HS-5 (cell line): ENCODE data around the gene ZNF207.
"Not testable (repeated sequence)": the region's sequence is repeated elsewhere in the genome, so short reads cannot be mapped to it uniquely, and the experiment has no call there.

ENCODE experiments used
- DNase-seq: peaks from one replicate; pipeline ENCODE4 v3.0.0-alpha.2; 2012; ENCODE audit warnings: low read depth

The ZNF207 gene

DNA sequence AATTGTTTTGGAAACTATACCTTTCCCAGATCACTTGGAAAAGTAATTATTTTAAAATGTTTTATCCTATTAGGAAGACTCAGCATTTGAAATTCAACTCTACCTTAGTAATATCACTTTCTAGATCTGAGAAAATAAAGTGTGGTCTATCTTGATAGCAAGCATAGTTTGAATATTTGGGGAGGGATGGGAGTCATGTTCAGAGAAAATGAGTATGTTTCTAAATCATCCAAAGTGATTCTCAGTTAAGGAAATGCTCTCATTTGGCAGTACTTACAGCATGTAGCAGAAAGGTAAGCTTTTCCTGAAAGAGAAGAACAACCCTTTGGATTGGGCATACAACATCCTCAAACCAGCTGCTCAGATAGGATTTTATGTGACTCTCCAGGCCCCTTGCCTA is 14.9 kb upstream of the ZNF207 start:
- DNase-seq, result no peak

DNA sequence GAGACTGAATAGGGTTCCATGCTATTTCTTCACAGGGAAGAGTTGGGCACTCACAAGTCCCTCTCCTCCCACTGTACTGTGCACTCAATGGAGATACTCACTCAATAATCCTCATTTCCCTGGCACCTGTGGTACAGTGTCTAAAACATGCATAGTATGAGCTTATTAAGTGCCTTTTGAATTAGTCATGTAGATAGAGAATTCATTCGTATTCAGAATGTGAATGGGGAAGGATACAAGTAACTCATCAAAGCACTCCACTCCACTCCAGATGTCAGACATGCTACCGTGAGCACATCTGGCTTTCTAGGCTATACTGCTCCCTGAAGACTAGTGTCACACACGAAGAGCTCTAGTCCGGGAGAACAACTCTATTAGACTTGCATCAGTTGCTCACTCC is 14.3 kb upstream of the ZNF207 start:
- DNase-seq, result peak; percentile 58

GRCh38 chr17:32341141-32341856 is 8.7 kb upstream of the ZNF207 start:
- DNase-seq, result no peak

DNA sequence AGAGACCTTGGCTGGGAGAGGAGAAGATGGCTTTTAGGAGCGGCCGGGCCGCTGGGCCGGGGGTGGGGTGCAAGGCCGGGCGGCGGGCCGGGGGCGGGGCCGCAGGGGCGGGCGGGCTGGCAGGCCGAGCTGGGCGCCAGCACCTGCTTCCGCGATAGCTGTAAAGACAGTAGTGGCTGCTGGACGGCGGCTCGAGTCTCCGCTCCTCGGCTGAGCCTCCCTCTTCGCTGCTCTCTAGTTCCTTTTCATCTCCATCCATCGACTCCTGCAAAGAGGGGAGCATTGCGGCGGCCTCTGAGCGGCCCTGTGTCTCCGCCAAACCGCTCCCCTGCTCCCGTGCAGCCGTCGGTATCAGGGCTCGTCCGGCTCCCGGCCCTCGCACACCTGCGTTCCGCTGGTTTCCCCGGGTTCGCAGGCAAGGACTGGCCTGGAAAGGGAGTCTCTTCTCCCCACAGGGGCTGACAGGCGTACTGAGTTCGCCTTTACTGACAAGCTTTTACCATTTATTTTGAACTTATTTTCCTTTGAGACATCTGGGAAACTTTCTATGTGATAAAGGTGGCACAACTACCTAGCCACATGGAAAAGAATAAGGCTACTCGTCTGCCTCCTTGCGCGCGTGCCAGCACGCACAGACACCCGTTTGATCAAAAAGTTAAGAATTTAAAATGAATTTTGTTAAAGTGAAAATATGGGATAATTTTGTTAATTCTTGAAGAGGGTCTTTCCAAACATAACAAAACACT is 7.9 kb upstream of the ZNF207 start, which contains the start of gene C17orf75:
Gene C17orf75, minus strand, starts transcription at position 317 of the 746 bp plus-strand sequence. Its CDS starts 34 bp downstream, at position 283.
- DNase-seq, result no peak

DNA sequence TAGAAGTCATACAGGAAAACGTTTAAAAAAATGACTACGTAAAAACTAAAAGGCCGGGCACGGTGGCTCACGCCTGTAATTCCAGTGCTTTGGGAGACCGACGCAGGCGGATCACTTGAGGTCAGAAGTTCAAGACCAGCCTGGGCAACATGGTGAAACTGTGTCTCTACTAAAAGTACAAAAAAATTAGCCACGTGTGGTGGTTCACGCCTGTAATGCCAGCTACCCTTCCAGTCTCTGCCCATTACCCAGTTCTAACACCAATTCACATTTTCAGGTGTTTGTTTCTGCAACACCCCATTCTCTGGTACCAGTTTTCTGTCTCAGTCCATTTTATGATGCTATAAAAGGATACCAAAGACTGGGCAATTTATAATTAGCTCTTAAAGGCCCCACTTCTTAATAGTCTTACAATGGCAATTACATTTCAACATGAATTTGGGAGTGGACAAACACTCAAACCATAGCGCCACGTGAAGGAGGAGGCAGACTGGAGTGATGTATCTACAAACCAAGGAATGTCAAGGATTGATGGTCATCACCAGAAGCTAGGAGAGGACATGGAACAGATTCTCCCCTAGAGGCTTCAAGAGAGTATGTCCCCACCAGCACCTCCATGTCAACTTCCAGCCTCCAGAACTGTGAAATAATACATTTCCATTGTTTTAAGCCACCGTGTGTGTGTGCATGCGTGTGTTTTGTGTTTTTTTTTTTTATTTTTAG is 7.2 kb upstream of the ZNF207 start:
- DNase-seq, result no peak

DNA sequence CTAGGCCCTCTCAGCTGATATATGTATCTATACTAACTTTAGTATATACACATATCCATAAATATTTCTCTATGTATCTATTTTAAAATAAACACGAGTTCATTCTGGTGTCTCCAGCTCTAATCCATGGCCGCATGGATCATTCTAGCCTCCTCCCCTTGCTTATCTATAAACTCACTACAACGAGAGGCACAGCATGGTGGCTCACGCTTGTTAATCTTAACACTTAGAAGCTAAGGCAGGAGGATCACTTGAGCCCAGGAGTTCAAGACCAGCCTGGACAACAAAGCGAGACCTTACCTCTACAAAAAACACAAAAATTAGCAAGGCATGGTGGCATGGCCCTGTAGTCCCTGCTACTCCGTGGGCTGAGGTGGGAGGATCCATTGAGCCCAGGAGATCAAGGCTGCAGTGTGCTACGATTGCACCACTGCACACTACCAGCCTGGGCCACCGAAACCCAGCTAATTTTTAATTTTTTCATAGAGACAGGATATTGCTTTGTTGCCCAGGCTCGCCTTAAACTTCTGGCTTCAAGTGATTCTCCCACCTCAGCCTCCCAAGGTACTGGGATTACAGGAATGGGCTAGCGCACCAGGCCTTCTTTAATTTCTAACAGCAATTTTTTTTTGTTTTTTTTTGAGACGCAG is 3.9 kb upstream of the ZNF207 start:
- DNase-seq, result no peak

DNA sequence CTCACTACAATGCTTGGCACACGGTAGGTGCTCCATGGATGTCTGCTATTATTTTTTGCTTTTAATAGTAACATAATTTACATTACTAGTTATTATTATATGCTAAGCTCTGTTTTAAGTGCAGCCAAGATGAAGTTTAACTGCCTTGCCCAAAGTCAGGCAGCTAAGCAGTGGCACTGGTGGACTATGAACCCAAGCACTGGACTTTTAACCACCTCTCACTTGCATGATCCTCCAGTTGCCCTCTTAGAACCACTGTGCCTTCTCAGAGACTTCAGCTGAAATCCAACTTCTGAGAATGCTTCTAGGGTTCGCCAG is 1.5 kb upstream of the ZNF207 start:
- no peak for DNase-seq

GRCh38 chr17:32349503-32349853 is 479 bp upstream of the ZNF207 start:
- no peak for DNase-seq

DNA sequence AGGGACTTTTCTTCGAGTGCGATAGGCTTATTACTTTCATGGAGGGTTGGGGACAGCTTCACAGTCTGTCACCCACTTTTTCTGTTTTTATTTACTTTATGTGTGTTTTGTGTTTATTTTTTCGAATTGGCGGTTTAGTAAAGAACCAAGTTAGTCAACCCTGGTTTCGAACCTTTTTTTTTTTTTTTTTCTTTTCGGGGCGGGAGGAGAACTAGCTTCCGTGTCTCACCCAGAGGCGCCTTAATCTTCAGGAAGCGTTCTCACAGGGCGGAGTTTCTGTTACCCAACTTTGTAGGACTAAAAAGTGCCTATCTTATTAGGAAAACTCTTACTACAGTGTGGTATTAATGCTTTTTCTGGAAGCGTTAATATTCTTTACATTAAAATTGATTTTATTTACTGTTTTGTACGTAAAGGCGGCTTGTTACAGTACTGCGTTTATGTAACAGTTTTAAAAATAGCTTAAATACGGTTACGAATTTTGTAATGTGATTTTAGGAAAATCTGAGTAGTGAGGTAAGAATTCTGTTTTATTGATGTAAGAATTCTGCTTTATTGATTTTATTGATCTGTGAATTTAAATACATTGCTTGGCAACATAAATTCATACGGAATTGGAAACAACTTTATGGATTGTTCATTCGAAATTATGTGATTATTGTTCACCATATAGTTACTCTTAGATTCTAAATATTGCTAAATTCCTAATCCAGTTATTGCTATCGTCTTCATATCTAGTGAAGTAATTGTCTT is 885 bp downstream of the ZNF207 start:
- no peak for DNase-seq

DNA sequence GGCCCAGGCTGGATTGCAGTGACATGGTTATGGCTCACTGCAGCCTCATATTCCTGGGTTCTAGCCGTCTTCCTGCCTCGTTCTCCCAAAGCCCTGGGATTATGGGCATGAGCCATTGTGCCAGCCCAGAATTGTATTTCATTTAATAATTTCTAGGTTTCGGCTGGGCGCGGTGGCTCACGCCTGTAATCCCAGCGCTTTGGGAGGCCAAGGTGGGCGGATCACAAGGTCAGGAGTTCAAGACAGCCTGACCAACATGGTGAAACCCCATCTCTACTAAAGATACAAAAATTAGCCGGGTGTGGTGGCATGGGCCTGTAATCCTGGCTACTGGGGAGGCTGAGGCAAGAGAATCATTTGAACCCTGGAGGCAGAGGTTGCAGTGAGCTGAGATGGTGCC is 2.8 kb downstream of the ZNF207 start:
- DNase-seq, result not testable (repeated sequence)

DNA sequence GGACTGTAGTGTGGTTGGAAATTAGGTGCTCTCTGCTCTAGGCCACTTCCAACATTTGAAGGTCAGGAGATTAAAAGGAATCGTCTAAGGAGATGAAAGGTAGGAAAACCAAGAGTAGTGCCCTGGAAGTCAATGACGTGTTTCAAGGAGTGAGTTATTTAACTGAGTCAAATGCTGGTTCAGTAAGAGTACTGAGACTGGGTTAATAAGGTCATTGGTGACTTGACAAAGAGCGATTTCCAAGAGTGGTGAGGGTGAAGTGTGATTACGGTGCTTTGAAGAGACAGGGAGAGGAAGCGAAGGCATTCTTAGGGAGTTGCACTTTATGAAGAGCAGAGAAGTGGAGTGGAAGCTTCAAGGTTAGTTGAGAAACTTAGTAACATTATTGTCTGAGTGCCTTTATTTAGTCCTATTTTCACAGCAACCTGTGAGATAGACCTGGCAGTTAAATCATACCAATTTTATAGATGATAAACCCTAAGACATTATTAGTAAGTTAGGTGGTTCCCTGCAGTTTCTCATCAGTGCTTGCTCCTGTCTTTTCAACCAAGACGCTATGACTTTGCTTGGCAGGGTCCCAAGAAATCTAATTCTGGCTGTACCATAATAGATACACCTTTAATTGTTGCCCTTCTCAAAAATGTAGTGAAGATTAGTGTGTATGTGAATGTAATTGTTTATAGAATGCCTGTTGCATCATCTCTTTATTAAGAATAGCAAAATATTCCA is 5.9 kb downstream of the ZNF207 start:
- DNase-seq, result no peak

DNA sequence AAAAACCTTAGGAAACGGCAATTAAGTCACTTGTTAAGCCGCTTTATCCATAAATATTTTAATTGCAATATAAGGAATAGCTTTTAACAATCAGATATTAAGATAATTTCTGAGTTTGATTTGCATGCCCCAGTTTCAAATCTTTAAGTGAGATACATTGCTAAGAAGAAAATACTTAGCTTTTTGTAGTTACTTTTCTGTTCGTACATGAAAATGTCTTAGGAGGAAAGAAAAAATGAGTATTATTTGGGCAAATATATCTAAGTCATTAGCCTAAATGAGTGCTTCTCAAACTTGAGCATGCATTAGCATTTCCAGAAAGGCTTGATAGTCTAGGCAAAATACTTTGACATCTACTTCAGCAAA is 6.4 kb downstream of the ZNF207 start:
- no peak for DNase-seq

DNA sequence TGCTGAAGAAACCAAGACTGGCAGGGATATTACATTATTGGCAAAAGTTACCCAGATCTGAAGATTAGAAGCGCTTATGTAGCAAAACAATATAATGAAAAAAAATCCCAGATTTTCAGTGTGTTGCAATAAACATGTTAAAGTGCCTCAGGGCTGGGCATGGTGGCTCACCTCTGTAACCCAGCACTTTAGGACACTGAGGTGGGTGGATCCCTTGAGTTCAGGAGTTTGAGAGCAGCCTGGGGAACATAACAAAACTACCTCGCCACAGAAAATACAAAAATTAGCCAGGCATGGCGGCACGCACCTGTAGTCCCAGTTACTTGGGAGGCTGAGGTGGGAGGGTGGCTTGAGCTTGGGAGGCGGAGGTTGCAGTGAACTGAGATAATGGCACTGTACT is 6.8 kb downstream of the ZNF207 start:
- no peak for DNase-seq

DNA sequence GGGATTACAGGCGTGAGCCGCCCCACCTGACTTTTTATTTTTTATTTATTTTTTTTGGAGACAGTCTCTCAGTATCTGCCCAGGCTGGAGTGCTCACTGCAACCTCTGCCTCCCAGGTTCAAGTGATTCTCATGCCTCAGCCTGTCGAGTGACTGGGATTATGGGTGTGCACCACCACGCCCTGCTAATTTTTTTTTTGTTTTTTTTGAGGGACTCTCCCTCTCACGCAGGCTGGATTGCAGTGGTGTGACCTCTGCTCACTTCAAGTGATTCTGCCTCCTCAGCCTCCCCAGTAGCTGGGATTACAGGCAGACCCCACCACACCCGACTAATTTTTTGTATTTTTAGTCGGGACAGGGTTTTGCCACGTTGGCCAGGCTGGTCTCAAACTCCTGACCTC is 7.7 kb downstream of the ZNF207 start:
- no peak for DNase-seq

DNA sequence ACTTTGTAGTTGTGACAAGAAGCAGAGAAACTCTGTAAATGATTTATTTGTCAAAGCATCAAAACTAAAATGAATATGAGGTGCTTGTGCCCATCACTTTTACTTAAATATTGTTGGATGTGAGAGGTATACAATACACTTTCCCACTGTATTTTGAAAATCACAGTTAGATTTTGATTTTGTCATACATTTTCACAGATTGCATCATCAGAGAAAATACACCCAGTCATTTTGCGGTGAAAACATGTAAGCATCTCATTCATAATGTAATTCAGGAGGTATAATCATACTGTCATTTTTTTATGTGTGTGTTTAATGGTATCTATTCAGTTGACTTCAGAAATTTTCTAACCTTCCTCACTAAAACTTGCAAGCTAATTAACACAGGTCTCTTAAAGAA is 11.3 kb downstream of the ZNF207 start:
- no peak for DNase-seq

DNA sequence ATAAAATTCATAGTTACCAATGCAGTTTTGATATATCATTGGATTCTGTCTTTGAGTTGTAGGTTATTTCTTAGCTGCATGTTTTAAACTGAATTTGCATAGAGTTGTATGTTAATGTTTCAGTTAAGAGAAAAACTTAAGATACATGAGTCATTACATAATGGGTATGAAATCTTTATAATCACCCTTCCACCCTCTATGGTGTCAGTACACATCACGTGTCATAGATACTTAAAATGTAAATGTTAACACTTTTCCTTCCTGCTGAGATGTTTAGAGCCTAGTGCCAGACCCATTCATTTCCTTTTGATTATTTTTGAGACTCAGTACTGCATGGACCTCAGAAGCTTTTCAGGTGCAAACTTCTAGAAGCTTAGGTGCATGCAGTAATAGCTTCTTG is 20.5 kb downstream of the ZNF207 start:
- no peak for DNase-seq

- no peak for DNase-seq
Observed at GRCh38 chr17:32382526-32383223, 32.7 kb downstream of the ZNF207 start.

DNA sequence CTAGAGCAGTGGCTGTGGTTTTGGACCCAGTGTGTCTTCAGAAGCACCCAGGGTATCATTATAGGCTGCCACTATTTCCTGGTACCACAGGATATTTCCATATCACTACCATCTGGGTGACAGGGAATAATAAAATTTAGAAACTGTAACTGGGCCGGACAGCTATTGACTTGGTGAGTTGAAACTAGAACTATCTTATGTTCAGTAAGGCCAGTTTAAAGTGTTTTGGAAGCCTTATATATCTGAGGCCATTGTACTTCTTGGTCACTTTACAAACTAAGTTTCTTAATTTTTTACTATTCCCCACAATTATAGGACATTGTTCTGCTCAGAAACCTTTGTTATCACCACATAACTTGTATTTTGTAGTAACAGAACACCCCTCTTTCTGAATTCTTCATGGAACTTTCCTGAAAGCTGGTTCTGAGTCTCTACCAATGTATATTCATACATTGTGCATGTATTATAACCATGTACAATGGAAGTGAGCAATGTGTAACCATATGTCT is 34.0 kb downstream of the ZNF207 start:
- DNase-seq, result no peak

GRCh38 chr17:32385121-32385520 is 35.2 kb downstream of the ZNF207 start:
- no peak for DNase-seq

- no peak for DNase-seq
Observed at GRCh38 chr17:32385971-32386370, 36.0 kb downstream of the ZNF207 start.

- DNase-seq, result peak; percentile 23
Observed at GRCh38 chr17:32386844-32387243, 36.9 kb downstream of the ZNF207 start.
